Brain microvascular endothelial cell (primary cell): ENCODE results near the gene POMGNT2.
A peak's percentile ranks its signal among the peaks of the same experiment; 100 is the strongest.

Experiments
- DNase-seq: peaks from one replicate; pipeline ENCODE4 v3.0.0-alpha.2; 2020
- H3K27ac ChIP-seq: fragments of 250-450 bp; sonication (Bioruptor Pico); 2 replicates; pipeline ENCODE4 v1.5.1; 2020; ENCODE audit warnings: mild to moderate bottlenecking, moderate library complexity
- H3K27me3 ChIP-seq: fragments of 250-450 bp; sonication (Bioruptor Pico); replicated peaks from 2 replicates; pipeline ENCODE4 v1.5.1; 2020; ENCODE audit warnings: mild to moderate bottlenecking
- H3K36me3 ChIP-seq: fragments of 250-450 bp; sonication (Bioruptor Pico); replicated peaks from 2 replicates; pipeline ENCODE4 v1.5.1; 2020; ENCODE audit warnings: mild to moderate bottlenecking
- H3K4me3 ChIP-seq: 2 replicates; pipeline ENCODE4 v1.5.1; 2011; ENCODE audit warnings: low read depth, mild to moderate bottlenecking, control low read depth, low read length, moderate library complexity
- CTCF ChIP-seq: IDR thresholded peaks from 2 replicates; pipeline ENCODE4 v1.5.1; 2011; ENCODE audit warnings: low read depth, mild to moderate bottlenecking, moderate library complexity, low read length, control low read depth, inconsistent platforms; ENCODE audit errors: missing control alignments
- in situ Hi-C: cut with HindIII; loops from 2 replicates; pipeline ENCODE4 v1.10.0; 2017; ENCODE audit warnings: low sequenced_read_pairs, low pct_ligation_motif_present

POMGNT2 gene

GRCh38 chr3:43113671-43114070 is 7.8 kb upstream of the POMGNT2 start:
- H3K4me3 ChIP-seq: no peak overlapping the region
- H3K27me3 ChIP-seq: no peaks in the 10 kb centered on the region
- H3K36me3 ChIP-seq: no peaks in the 10 kb centered on the region
- in situ Hi-C loops: no loop called here
- no peak for DNase-seq
- no peak for TF ChIP-seq CTCF
- no peak overlapping the region for H3K27ac ChIP-seq

DNA sequence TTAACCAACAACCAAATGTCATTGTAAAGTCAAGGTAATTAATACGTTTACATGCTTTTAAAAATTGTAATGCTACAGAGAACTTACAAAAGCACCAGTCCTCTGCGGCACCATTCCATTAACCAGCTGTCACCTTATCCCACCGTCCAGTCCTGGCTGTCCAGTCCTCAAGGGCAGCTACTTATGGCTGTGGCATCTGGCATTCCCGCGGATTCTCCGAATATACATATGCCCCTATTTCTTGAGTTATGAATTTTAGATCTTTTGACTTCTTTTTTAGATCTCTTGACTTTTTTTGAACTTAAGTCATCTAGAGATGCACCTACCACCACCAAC is 382 bp upstream of the POMGNT2 start:
- H3K27ac ChIP-seq: no peak overlapping the region
- no peaks in the 10 kb centered on the region for H3K36me3 ChIP-seq
- TF ChIP-seq CTCF: no peak
- peak overlapping the region; percentile 73 for H3K4me3 ChIP-seq
- in situ Hi-C loops: no loop called here
- DNase-seq: no peak
- no peaks in the 10 kb centered on the region for H3K27me3 ChIP-seq

GRCh38 chr3:43104660-43105595 is 951 bp downstream of the POMGNT2 start:
- in situ Hi-C loops: no loop called here

GRCh38 chr3:43104039-43104438 is 1.8 kb downstream of the POMGNT2 start:
- in situ Hi-C loops: no loop called here
- no peak for DNase-seq
- TF ChIP-seq CTCF: no peak
- Histone ChIP-seq H3K27me3 (no peaks in the 10 kb centered on the region), H3K4me3 (no peak overlapping the region), H3K27ac (no peak overlapping the region), H3K36me3 (no peaks in the 10 kb centered on the region)

More at GRCh38 chr3:43104660-43105595, 951 bp downstream of the POMGNT2 start:
- no peak for DNase-seq
- Histone ChIP-seq H3K36me3 (no peaks in the 10 kb centered on the region), H3K27ac (no peak overlapping the region), H3K4me3 (peak overlapping the region; percentile 73), H3K27me3 (no peaks in the 10 kb centered on the region)
- no peak for TF ChIP-seq CTCF

- in situ Hi-C loops: no loop called here
- no peak overlapping the region for H3K27ac ChIP-seq
- TF ChIP-seq CTCF: no peak
- H3K4me3 ChIP-seq: no peak overlapping the region
- H3K36me3 ChIP-seq: no peaks in the 10 kb centered on the region
- H3K27me3 ChIP-seq: no peaks in the 10 kb centered on the region
- no peak for DNase-seq
These were observed 3.0 kb downstream of the POMGNT2 start for GRCh38 chr3:43102773-43103480.
